ENCODE data around the gene PKD2.

PKD2 gene

DNA sequence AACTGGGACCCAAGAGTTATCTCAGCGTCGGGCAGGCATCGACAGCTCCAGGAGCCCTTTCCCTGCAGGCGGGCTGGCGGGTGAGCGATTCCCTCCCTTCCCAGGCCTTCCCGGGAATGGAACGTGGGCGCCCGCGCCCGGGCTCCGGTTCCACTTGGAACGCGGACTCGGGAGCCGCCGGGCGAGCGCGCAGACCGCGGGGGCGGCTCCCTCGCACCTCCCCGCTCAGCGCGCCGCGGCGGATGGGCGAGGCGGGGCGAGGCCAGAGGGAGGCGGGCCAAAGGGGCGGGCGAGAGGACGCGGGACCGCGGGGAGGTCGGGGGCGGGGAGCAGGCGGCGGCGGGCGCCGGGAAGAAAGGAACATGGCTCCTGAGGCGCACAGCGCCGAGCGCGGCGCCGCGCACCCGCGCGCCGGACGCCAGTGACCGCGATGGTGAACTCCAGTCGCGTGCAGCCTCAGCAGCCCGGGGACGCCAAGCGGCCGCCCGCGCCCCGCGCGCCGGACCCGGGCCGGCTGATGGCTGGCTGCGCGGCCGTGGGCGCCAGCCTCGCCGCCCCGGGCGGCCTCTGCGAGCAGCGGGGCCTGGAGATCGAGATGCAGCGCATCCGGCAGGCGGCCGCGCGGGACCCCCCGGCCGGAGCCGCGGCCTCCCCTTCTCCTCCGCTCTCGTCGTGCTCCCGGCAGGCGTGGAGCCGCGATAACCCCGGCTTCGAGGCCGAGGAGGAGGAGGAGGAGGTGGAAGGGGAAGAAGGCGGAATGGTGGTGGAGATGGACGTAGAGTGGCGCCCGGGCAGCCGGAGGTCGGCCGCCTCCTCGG is at the start of gene PKD2:
Gene PKD2, plus strand, starts transcription at position 332 of the 818 bp plus-strand sequence. Its CDS starts 99 bp downstream, at position 431.
- DNase-seq (ENCODE audit: low spot score), result peak; percentile 22
- no peak for FAIRE-seq

DNA sequence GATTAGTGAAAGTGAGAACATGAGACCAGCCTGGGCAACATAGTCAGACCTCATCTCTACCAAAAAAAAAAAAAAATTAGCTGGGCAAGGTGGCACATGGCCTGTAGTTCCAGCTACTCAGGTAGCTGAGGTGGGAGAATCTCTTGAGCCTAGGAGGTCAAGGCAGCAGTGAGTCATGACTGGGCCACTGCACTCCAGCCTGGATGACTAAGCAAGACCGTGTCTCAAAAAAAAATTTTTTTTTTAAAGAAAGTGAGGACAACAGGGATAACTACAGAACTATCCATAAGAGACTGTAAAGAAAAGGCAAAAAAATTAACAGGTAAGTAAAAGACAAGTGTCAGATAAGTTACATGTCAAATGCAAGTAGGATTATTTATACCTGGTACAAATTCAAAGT is 45.4 kb upstream of the PKD2 start:
- FAIRE-seq (peak; percentile 92), DNase-seq (ENCODE audit: low spot score) (peak; percentile 30)

DNA sequence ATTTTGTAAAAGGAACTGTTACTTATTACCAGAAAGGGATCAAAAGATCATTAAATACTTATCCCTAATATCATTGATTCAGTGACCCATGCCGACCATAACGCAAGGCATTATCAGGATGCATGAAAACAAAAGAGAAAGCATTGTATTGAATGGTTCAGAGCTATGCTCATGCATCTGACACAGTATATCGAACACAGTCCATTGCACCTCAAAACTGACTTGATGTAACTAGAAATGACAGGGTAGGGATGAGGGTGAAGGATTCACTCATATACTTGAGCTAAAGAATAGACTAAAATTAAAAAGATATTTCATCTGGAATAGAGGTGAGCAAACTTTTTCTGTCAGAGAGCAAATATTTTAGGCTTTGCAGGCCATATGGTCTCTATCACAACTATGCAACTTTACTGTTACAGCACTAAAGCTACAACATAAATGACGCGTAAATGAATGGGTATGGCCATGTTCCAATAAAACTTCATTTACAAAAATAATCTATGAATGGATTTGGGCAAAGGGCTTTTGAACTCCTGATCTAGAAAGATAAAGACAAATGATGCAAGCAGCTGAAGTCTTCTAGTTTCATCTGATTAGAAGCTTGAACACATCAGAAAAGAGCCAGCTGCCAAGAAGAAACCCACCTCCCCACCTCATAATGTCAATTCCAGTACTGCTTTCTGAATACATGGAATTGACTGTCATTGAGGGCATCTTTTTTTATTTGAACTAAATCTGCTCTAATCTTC is 44.9 kb upstream of the PKD2 start:
- FAIRE-seq (no peak), DNase-seq (ENCODE audit: low spot score) (no peak)

DNA sequence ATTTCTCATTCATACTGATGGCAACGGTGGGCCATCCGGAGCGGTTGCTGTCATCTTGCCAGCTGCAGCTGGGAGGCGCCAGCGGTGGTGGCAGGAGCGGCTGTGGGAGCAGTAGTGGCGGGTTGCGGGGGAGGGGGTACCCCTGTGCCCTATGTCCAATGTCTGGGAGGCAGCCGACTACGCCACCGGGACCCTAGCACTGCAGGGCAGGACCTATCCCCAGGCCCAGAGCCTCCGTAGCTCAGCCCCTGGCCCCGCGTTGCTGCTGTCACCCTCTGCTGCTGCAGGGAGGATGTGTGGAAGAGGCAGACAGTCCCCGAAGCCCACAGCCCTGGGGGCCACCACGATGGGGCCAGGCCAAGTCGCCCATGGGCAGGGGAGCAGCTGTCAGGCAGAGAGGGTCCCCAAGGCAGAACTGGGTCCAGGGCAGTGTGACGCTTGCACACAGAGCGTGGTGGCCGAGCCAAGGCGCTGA is 41.9 kb upstream of the PKD2 start:
- no peak for DNase-seq (ENCODE audit: low spot score)
- no peak for FAIRE-seq

DNA sequence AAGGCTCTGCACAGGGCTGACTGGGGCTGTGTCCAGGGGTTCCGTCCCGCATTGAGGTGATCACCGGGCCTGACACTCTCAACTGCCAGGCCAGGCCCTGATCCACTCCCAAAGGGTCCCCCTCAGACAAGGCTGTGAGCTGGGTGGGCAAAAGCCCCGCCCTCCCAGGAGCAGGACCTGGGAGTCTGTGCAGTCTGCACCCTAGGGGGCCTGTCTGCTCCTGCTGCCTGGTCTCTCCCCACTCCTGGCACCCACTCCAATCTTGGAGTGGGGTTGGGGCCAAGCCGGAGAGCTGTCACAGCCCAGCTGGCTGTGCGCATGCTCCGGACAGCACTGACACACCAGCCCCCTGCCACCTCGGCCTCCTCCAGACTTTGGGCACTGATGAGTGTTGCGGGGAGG is 41.3 kb upstream of the PKD2 start:
- no peak for DNase-seq (ENCODE audit: low spot score)
- no peak for FAIRE-seq

DNA sequence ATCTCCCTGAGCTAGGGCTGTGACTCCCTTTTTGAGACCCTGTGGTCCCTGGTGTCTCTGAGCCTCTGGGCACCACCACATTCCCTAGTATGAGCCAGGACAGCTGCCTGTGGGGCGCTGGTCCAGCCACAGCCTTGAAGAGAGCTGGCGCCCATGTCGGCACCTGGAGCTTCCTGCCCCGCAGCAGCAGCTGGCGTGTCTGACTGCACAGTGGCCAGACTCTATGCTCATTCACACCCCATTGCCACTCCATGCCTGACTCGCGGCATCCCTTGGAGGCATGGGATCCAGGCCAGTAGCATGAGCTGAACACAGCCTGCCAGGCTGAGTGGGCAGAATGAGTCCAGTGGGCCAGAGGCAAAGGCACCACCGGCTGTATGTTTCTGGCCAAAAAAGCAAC is 40.2 kb upstream of the PKD2 start:
- DNase-seq (ENCODE audit: low spot score) (no peak), FAIRE-seq (no peak)

DNA sequence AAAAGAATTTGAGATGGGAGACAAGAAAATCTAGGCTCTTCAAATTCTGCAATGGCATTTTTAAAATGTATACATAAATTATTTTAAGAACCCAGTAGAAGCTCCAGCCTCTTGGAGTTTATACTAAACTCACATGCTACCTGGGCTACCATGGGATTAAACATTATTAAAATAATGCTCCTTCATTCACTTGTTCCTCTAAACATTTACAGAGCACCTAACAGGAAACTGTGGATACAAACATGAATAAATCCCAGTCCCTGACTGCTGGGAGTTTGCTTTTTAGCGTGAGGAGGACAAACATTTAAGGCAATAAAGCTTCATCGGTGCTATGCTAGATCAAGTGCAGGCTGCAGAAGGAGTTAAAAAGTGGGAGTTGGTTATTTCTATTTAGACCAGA is 37.3 kb upstream of the PKD2 start:
- FAIRE-seq, result no peak

DNA sequence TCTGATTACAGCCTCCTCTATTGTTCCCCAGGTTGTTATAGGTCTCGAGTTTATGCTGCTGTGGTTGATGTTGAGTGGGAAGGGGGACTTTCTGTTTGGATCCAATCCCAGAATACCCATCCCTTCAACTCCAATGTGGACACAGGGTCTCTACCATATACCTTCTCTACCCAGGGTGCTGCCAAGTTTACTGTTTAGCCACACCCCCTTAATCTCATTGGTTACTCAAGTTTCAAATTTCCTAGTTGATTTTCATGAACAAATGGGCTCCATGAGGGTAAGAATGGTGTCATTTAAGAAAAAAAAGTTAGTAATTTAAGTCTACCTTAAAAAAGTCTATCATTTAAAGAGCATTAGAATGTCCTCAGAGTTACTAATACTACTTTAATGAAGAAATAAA is 35.6 kb upstream of the PKD2 start:
- FAIRE-seq (no peak), DNase-seq (ENCODE audit: low spot score) (no peak)

More for the DNA sequence above, 37.3 kb upstream of the PKD2 start:
- no peak for DNase-seq (ENCODE audit: low spot score)

DNA sequence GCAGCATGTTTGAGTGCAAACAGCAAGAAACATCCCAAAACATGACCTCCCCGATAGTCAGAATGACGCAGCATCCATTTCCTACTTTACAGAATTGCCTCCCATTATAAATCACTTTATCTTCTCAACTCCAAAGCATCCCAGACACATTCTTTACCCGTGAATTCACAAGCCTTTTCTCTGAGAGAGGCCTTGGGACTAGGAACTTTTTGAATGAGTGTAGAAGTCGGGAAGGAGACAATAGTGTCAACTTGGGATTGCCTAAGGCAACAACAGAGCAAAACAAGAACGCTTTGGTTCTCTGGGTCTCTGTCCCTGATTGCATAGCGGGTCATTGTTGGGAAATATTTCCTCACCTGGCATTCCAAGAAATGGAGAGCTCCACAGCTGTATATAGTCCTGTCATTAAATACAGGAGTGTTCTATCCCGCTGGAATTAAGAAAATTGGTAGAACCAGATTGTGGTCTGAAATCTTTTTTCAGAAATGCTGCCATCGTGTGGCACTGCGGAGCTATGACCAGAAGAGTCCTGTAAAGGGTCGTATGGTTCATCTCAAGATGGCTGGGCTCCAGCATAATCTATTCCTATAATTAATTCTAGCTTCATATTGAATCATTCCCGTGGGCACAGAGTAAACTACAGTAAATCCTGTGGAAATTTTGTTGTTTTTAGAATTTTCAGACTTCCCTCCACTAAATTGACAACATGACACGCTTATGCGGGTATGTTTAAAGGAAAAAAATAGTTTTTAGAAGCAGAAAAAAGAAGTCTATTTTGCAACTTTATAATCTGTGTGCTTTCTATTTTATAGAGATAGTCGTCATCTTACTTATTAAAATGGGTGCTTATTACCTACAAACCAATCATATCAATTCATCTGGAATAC is 33.9 kb upstream of the PKD2 start:
- FAIRE-seq, result peak; percentile 74
- peak; percentile 80 for DNase-seq (ENCODE audit: low spot score)

DNA sequence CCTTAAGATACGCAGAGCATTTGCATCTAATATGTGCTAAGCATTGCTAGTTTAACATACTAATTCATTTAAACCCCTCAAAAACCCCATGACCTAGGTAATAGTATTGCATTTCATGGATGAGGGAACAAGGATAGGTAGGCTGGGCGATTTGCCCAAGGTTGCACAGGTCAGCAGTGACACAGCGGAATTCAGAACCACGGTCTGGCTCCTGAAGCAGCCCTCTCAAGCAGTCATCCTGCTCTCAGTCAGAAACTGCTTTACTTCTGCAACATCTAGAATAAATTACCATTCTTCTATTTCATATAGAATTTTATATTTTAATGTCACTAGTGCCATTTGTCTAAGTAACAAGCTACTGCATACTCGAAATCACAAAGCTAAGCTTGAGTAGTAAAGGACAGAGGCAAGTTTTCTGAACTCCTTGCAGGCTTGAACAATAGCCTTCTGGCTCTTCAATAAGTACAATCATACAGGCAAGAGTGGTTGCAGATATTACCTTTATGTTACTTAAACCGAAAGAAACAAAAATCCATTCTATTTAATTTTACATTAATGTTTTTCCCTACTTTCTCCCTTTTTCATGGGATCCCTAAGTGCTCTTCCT is 32.5 kb upstream of the PKD2 start:
- DNase-seq (ENCODE audit: low spot score) (peak; percentile 79), FAIRE-seq (no peak)

DNA sequence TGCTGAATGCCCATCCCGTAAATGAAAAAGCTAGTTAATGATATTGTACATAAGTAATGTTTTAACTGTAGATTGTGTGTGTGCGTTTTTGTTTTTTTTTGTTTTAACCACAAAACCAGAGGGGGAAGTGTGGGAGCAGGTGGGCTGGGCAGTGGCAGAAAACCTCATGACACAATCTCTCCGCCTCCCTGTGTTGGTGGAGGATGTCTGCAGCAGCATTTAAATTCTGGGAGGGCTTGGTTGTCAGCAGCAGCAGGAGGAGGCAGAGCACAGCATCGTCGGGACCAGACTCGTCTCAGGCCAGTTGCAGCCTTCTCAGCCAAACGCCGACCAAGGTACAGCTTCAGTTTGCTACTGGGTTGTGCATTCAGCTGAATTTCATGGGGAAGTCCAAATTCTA is 32.0 kb upstream of the PKD2 start, which contains the start of gene SPP1:
Gene SPP1, plus strand, starts transcription at position 249 of the 400 bp plus-strand sequence. CDS start 1,182 bp downstream, outside the sequence.
- FAIRE-seq, result peak; percentile 98
- DNase-seq (ENCODE audit: low spot score), result peak; percentile 89

DNA sequence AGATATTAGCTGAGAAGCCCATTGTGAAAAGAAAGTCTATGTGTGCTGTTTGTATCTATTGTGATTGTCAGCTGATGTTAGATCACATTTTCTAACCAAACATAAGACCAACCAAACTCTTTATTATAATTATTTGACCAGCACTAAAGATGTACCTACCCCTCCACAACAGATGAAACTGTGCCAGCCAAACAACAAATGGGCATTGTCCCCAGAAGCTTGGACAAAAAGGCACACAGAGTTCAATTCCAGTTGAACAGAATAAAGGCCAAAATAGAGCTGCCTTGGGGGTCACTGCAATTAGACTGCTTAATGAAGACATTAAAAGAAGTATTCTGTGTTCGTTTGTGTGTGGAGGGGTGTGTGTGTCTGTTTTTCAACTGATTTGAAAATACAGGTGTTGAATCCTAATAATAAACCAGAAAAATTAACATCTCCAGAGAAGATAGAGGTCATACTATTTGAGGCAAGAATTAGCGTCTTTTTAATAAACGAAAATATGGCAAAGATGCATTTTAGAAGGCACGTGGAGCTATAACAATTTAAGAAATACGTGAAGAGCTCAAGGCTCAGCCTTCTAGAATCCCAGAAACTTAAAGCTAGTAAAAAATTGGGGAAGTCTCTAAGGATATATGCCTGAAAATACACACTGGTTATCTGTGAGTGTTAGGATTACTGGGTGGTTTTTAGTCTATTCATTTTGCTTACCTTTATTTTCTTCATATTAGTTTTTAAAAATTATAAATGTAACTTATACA is 29.7 kb upstream of the PKD2 start:
- FAIRE-seq, result no peak
- no peak for DNase-seq (ENCODE audit: low spot score)

DNA sequence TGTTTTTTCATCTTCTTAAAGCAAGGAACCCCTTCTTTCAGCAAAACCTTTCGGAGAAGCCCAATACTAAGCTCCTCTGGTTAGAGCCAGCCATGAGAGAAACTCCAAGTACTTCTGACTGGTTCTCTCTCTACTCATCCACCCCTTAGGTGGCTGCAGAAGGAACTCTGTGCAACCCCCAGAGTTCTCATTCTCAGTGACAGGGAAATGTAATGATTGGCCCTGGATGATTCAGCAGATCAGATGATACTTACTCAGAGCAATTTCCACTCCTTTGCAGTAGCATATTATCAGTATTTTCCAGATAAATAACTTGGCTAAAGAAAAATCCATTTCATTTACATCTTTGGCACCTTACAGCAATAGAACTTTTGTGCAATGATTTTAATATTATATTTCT is 28.8 kb upstream of the PKD2 start:
- FAIRE-seq (peak; percentile 86), DNase-seq (ENCODE audit: low spot score) (peak; percentile 67)

DNA sequence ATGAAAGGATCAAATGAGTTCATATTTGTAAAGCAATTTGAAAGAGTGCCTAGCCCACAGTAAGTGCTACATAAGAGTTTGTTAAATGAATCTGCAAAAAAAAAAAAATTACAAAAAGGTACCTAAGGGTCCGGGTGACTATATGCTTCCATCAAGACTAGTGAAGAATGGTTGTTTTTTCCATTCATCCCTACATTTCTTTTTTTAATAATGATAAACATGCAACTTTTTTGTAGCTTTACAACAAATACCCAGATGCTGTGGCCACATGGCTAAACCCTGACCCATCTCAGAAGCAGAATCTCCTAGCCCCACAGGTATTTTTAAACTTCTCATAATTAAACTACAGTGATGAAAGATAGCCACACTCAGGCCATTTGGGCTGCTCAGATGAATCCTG is 27.6 kb upstream of the PKD2 start:
- no peak for FAIRE-seq
- no peak for DNase-seq (ENCODE audit: low spot score)

DNA sequence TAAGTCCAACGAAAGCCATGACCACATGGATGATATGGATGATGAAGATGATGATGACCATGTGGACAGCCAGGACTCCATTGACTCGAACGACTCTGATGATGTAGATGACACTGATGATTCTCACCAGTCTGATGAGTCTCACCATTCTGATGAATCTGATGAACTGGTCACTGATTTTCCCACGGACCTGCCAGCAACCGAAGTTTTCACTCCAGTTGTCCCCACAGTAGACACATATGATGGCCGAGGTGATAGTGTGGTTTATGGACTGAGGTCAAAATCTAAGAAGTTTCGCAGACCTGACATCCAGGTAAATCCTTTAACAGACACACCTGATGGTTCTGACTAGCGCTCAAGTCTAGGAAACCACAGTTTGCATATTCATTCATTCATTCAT is 25.9 kb upstream of the PKD2 start:
- FAIRE-seq (no peak), DNase-seq (ENCODE audit: low spot score) (no peak)

DNA sequence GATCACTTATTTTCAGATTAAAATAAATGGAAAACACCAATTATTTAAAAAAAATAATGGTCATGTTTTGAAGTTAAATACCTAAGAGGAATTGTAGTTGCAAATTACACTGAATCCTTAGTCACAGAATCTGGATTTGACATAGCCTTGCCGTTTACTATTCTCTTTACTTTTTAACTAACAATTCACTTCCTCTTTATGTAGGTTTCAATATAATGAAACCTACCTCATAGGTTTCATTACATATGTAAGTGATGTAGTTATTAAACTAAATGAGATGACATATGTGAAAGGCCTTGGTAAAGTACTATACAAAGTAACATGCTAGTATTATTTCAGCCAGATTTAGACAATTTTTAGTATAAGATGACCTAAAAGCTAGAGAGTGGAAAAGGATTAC is 25.4 kb upstream of the PKD2 start:
- no peak for DNase-seq (ENCODE audit: low spot score)
- no peak for FAIRE-seq

DNA sequence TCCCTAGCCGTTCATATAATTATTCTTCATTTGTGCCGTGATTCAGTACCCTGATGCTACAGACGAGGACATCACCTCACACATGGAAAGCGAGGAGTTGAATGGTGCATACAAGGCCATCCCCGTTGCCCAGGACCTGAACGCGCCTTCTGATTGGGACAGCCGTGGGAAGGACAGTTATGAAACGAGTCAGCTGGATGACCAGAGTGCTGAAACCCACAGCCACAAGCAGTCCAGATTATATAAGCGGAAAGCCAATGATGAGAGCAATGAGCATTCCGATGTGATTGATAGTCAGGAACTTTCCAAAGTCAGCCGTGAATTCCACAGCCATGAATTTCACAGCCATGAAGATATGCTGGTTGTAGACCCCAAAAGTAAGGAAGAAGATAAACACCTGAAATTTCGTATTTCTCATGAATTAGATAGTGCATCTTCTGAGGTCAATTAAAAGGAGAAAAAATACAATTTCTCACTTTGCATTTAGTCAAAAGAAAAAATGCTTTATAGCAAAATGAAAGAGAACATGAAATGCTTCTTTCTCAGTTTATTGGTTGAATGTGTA is 24.9 kb upstream of the PKD2 start:
- DNase-seq (ENCODE audit: low spot score) (peak; percentile 33), FAIRE-seq (no peak)

DNA sequence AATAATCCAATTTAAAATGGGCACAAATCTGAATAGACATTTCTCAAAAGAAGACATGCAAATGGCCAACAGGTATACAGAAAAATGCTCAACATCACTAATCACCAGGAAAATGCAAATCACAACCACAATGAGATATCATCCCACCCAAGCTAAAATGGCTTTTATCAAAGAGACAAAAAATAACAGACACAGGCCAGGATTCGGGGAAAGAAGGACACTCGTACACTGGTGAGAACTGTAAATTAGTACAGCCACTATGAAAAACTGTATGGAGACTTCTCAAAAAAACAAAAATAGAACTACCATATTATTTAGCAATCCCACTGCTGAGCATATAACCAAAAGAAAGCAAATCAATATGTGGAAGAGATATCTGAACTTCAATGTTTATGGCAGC is 23.4 kb upstream of the PKD2 start:
- no peak for DNase-seq (ENCODE audit: low spot score)
- FAIRE-seq, result no peak

DNA sequence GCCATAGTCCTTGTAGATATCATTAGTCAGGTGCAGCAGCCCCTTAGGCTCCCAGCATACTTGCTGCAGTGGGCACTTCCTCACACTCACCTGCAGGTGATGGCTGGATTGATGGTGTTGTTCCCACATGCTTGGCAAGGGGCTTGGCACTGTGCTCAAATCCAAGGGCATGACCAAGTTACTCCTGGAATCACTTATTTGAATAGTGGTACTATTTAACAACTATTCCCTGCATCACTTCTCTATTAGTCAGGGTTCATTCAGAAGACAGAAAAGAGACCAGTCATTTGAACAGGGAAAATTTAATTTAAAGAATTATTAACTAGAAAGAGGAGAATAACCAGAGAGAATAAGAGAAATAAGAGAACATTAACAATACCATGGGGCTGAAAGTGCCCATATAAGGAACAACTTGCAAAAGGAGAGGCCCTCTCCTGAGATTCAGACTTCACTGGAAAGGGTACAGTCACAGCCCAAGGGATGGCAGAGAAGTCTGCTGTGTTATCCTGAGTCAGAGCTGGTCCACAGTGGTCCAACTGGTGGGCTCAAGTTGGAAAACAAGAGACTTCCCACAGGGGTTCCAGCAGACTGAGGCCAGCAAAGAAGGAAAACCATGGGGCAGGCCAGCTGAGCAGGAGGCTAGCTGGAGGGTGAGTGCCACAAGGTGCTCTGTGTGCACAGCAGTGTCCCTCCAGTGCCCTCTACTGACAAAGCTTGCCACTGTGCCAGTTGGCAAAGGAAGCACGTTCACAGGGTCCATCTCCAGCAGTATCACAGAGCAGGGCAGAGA is 22.1 kb upstream of the PKD2 start:
- peak; percentile 63 for DNase-seq (ENCODE audit: low spot score)
- peak; percentile 86 for FAIRE-seq
